DOHH2 (cell line): ENCODE data around the gene PRAC1.

Experiments
- H3F3A ChIP-seq: fragments of 200-600 bp; sonication (generic), shearing (Covaris generic); 2 replicates; pipeline ENCODE4 v1.6.0; 2016; ENCODE audit warnings: antibody characterized with exemption, mild to moderate bottlenecking; ENCODE audit not compliant: control insufficient read depth, insufficient read depth
- H3K27ac ChIP-seq: fragments of 200-600 bp; sonication (generic); 2 replicates; pipeline ENCODE4 v1.5.1; 2014; ENCODE audit warnings: low read depth, mild to moderate bottlenecking, low read length, moderate library complexity
- H3K27me3 ChIP-seq: fragments of 200-600 bp; sonication (generic); 2 replicates; pipeline ENCODE4 v1.6.1; 2014; ENCODE audit warnings: mild to moderate bottlenecking, low read length, mixed read lengths; ENCODE audit not compliant: control insufficient read depth
- H3K36me3 ChIP-seq: fragments of 200-600 bp; sonication (generic); 2 replicates; pipeline ENCODE4 v1.6.1; 2014; ENCODE audit warnings: mild to moderate bottlenecking, low read length, moderate library complexity, mixed read lengths; ENCODE audit not compliant: control insufficient read depth
- H3K4me1 ChIP-seq: fragments of 200-600 bp; sonication (generic); 2 replicates; pipeline ENCODE4 v1.6.1; 2014; ENCODE audit warnings: mild to moderate bottlenecking, low read length, mixed read lengths; ENCODE audit not compliant: control insufficient read depth
- H3K4me2 ChIP-seq: fragments of 200-600 bp; sonication (generic); 2 replicates; pipeline ENCODE4 v1.6.0; 2014; ENCODE audit warnings: mild to moderate bottlenecking, low read length, moderate library complexity
- H3K4me3 ChIP-seq: fragments of 200-600 bp; sonication (generic); 2 replicates; pipeline ENCODE4 v1.5.1; 2014; ENCODE audit warnings: mild to moderate bottlenecking, low read length, mixed read lengths
- H3K79me2 ChIP-seq: fragments of 200-600 bp; sonication (generic); 2 replicates; pipeline ENCODE4 v1.6.1; 2014; ENCODE audit warnings: mild to moderate bottlenecking, low read length, mixed read lengths; ENCODE audit not compliant: control insufficient read depth
- H3K9me2 ChIP-seq: fragments of 200-600 bp; sonication (generic); replicated peaks from 2 replicates; pipeline ENCODE4 v1.6.1; 2014; ENCODE audit warnings: mild to moderate bottlenecking, low read length, mixed read lengths; ENCODE audit not compliant: control insufficient read depth
- H3K9me3 ChIP-seq: fragments of 200-600 bp; sonication (generic); 2 replicates; pipeline ENCODE4 v1.6.1; 2014; ENCODE audit warnings: antibody characterized with exemption, low read length, mixed read lengths; ENCODE audit not compliant: control insufficient read depth, insufficient read depth
- H4K20me1 ChIP-seq: fragments of 200-600 bp; sonication (generic); 2 replicates; pipeline ENCODE4 v1.6.0; 2014; ENCODE audit warnings: low read depth, mild to moderate bottlenecking, antibody characterized with exemption, low read length, moderate library complexity; ENCODE audit not compliant: control insufficient read depth, insufficient read depth
- CTCF ChIP-seq: fragments of 200-600 bp; sonication (generic); IDR thresholded peaks from one replicate; pipeline ENCODE4 v1.5.1; 2014; ENCODE audit warnings: antibody characterized with exemption, mild to moderate bottlenecking, low read depth, low read length; ENCODE audit not compliant: poor library complexity, severe bottlenecking
- EZH2phosphoT487 ChIP-seq: fragments of 200-600 bp; sonication (generic); IDR thresholded peaks from 2 replicates; pipeline ENCODE4 v1.6.1; 2017; ENCODE audit warnings: borderline replicate concordance, mild to moderate bottlenecking, antibody characterized with exemption, low read length, moderate library complexity, mixed read lengths

The PRAC1 gene

GRCh38 chr17:48745381-48746275 is 23.3 kb upstream of the PRAC1 start:
- TF ChIP-seq CTCF (no peak), EZH2phosphoT487 (no peak)
- H3K79me2 ChIP-seq: no peaks in the 10 kb centered on the region
- H3F3A ChIP-seq: no peaks in the 10 kb centered on the region
- H3K4me1 ChIP-seq: no peaks in the 10 kb centered on the region
- no peak overlapping the region for H3K27ac ChIP-seq
- no peaks in the 10 kb centered on the region for H3K9me2 ChIP-seq
- H4K20me1 ChIP-seq: no peaks in the 10 kb centered on the region
- H3K36me3 ChIP-seq: no peaks in the 10 kb centered on the region
- H3K4me2 ChIP-seq: no peak overlapping the region
- no peaks in the 10 kb centered on the region for H3K9me3 ChIP-seq
- H3K27me3 ChIP-seq: peaks cover 70% of the 10 kb centered on the region
- H3K4me3 ChIP-seq: no peak overlapping the region

GRCh38 chr17:48740537-48740936 is 18.2 kb upstream of the PRAC1 start:
- Histone ChIP-seq H3K4me3 (no peak overlapping the region), H3K4me2 (no peak overlapping the region), H3K36me3 (no peaks in the 10 kb centered on the region), H4K20me1 (no peaks in the 10 kb centered on the region), H3K4me1 (no peaks in the 10 kb centered on the region), H3K27me3 (peaks cover 62% of the 10 kb centered on the region), H3F3A (no peaks in the 10 kb centered on the region), H3K27ac (no peak overlapping the region), H3K9me3 (no peaks in the 10 kb centered on the region), H3K9me2 (no peaks in the 10 kb centered on the region), H3K79me2 (no peaks in the 10 kb centered on the region)
- no peak for TF ChIP-seq EZH2phosphoT487
- no peak for TF ChIP-seq CTCF

GRCh38 chr17:48738803-48739526 is 16.6 kb upstream of the PRAC1 start:
- H3K27me3 ChIP-seq: peaks cover 66% of the 10 kb centered on the region

More at GRCh38 chr17:48738803-48739526, 16.6 kb upstream of the PRAC1 start:
- Histone ChIP-seq H3K9me3 (no peaks in the 10 kb centered on the region), H3K4me1 (no peaks in the 10 kb centered on the region), H3K27ac (no peak overlapping the region), H4K20me1 (no peaks in the 10 kb centered on the region), H3K4me3 (no peak overlapping the region), H3K36me3 (no peaks in the 10 kb centered on the region), H3F3A (no peaks in the 10 kb centered on the region), H3K9me2 (no peaks in the 10 kb centered on the region), H3K79me2 (no peaks in the 10 kb centered on the region), H3K4me2 (no peak overlapping the region)
- TF ChIP-seq CTCF (no peak), EZH2phosphoT487 (no peak)
